ENCODE measurements around the gene ARID5B.
"Not testable (repeated sequence)": the region's sequence is repeated elsewhere in the genome, so short reads cannot be mapped to it uniquely, and the experiment has no call there.

The ARID5B gene

GRCh38 chr10:62021978-62022802, 120.7 kb downstream of the ARID5B start:
- Histone ChIP-seq H3K27ac (no peak overlapping the region; the same call in 1 of the 2 replicates), H3K27me3 (no peaks in the 10 kb centered on the region), H3K4me3 (no peak overlapping the region), H3K36me3 (peaks cover 93% of the 10 kb centered on the region), H3K4me1 (peaks cover 40% of the 10 kb centered on the region), H4K20me1 (peaks cover 79% of the 10 kb centered on the region), H3K4me2 (no peak overlapping the region), H3K9me3 (no peaks in the 10 kb centered on the region; the same call in 1 of the 2 replicates), H3K9ac (no peak overlapping the region)
- no peak for TF ChIP-seq Cebpa-rat (IDR thresholded peaks at IDR 0.05)

DNA sequence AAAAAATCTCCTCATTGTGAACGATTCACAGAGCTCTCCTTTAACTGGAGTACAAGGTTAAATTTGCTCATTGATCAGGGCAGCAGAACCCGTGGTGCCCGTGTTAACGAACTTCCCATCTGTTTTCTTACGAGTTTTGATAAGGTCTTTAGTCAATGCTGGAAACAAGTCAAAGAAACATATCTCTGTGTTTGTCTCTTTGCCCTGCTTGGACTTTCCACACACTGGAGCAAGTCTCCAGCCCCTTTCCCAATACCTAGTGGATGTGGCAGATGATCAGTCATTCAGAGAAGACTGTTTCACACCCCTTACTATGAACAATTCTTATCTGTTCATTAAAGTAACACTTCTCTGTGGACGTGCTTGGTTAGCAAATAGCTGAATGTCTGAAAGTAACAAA, 121.3 kb downstream of the ARID5B start:
- H4K20me1 ChIP-seq: peaks cover 80% of the 10 kb centered on the region
- TF ChIP-seq Cebpa-rat (IDR thresholded peaks at IDR 0.05): no peak
- H3K27me3 ChIP-seq: no peaks in the 10 kb centered on the region
- H3K9me3 ChIP-seq: no peaks in the 10 kb centered on the region; the same call in 1 of the 2 replicates
- peaks cover 94% of the 10 kb centered on the region for H3K36me3 ChIP-seq
- no peak overlapping the region for H3K27ac ChIP-seq
- no peak overlapping the region for H3K4me2 ChIP-seq
- peaks cover 38% of the 10 kb centered on the region for H3K4me1 ChIP-seq
- no peak overlapping the region for H3K4me3 ChIP-seq
- H3K9ac ChIP-seq: no peak overlapping the region

DNA sequence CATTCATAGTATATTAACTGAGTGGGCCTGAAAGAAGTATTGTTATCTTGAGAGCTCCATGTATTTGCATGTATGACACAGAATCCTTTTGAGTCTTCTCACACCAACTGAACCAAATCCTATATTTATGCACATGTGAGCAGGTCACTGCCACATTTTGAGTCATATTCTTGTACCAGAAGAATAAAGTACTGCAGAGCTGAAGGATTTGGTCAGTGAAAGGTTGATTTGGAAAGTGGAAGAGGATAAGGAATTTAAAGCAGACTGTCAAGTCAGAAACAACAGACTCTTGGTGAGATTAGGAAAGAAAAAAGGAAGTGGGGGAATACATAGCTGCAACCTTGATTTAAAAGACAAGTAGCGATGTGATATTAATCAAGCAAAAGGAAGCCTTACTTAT, 121.8 kb downstream of the ARID5B start:
- no peak overlapping the region for H3K9ac ChIP-seq
- H3K9me3 ChIP-seq: no peaks in the 10 kb centered on the region; the same call in 1 of the 2 replicates
- peaks cover 94% of the 10 kb centered on the region for H3K36me3 ChIP-seq
- no peaks in the 10 kb centered on the region for H3K27me3 ChIP-seq
- H3K4me3 ChIP-seq: no peak overlapping the region
- peaks cover 40% of the 10 kb centered on the region for H3K4me1 ChIP-seq
- peaks cover 80% of the 10 kb centered on the region for H4K20me1 ChIP-seq
- no peak overlapping the region for H3K27ac ChIP-seq
- no peak for TF ChIP-seq Cebpa-rat (IDR thresholded peaks at IDR 0.05)
- H3K4me2 ChIP-seq: no peak overlapping the region

- Histone ChIP-seq H3K4me1 (peaks cover 43% of the 10 kb centered on the region), H3K4me3 (no peak overlapping the region), H3K36me3 (peaks cover 94% of the 10 kb centered on the region), H3K27ac (no peak overlapping the region), H3K4me2 (no peak overlapping the region), H3K27me3 (no peaks in the 10 kb centered on the region), H3K9ac (no peak overlapping the region), H3K9me3 (no peaks in the 10 kb centered on the region; the same call in 1 of the 2 replicates), H4K20me1 (peaks cover 80% of the 10 kb centered on the region)
- no peak for TF ChIP-seq Cebpa-rat (IDR thresholded peaks at IDR 0.05)
Measured at GRCh38 chr10:62024026-62024701, 122.7 kb downstream of the ARID5B start.

DNA sequence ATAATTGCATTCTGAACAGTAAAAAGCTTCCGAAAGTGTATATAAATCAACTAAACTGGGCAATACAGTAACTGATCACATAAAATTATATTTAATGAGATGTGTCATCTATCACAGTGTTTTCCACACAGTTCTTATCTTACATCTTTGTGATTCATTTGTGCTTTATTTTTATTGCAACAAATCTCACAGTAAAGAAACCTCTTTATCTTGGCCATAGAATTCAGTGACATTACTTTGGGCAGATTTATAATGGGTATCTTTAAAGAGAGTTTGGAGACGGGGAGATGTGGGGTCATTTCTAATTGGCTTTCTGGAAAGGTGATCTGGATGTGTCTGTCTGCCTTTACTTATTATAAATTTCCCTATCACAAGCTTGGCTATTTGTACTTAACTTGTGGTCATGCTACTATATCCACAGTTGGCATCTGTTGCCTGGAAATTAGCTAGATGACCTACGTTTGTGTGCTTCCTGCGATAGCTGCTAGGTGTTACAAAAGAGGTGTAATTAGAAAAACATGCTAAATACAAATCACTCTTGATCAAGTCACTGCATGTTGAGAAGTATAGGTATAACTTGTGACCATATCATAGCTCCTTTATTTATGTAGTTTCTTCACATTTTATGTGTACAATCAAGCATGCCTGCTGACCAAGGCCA, 123.8 kb downstream of the ARID5B start:
- Histone ChIP-seq H3K4me1 (peaks cover 43% of the 10 kb centered on the region), H4K20me1 (peaks cover 71% of the 10 kb centered on the region), H3K36me3 (peaks cover 94% of the 10 kb centered on the region), H3K4me3 (no peak overlapping the region), H3K9me3 (no peaks in the 10 kb centered on the region; the same call in 1 of the 2 replicates), H3K27me3 (no peaks in the 10 kb centered on the region), H3K27ac (no peak overlapping the region), H3K9ac (no peak overlapping the region), H3K4me2 (no peak overlapping the region)
- TF ChIP-seq Cebpa-rat (IDR thresholded peaks at IDR 0.05): no peak

- H3K27ac ChIP-seq: no peak overlapping the region
- H3K9me3 ChIP-seq: no peaks in the 10 kb centered on the region; the same call in 1 of the 2 replicates
- no peaks in the 10 kb centered on the region for H3K27me3 ChIP-seq
- no peak overlapping the region for H3K4me2 ChIP-seq
- no peak overlapping the region for H3K4me3 ChIP-seq
- H3K9ac ChIP-seq: no peak overlapping the region
- no peak for TF ChIP-seq Cebpa-rat (IDR thresholded peaks at IDR 0.05)
- peaks cover 91% of the 10 kb centered on the region for H3K36me3 ChIP-seq
- H4K20me1 ChIP-seq: peaks cover 63% of the 10 kb centered on the region
- H3K4me1 ChIP-seq: peaks cover 47% of the 10 kb centered on the region
Measured at GRCh38 chr10:62025901-62026879, 124.7 kb downstream of the ARID5B start.

- no peak for TF ChIP-seq Cebpa-rat (IDR thresholded peaks at IDR 0.05)
- Histone ChIP-seq H3K27me3 (no peaks in the 10 kb centered on the region), H4K20me1 (peaks cover 49% of the 10 kb centered on the region), H3K4me2 (no peak overlapping the region), H3K36me3 (peaks cover 84% of the 10 kb centered on the region), H3K4me1 (peaks cover 55% of the 10 kb centered on the region), H3K27ac (no peak overlapping the region), H3K4me3 (no peak overlapping the region), H3K9me3 (no peaks in the 10 kb centered on the region), H3K9ac (no peak overlapping the region)
Measured at GRCh38 chr10:62027841-62028501, 126.5 kb downstream of the ARID5B start.

GRCh38 chr10:62028502-62028842, 127.0 kb downstream of the ARID5B start:
- H3K27me3 ChIP-seq, H3K9ac ChIP-seq, H3K4me2 ChIP-seq, H3K27ac ChIP-seq, H3K9me3 ChIP-seq, H3K4me3 ChIP-seq: not testable (repeated sequence)
- H3K4me1 ChIP-seq: peaks cover 60% of the 10 kb centered on the region
- H4K20me1 ChIP-seq: peaks cover 44% of the 10 kb centered on the region
- peaks cover 84% of the 10 kb centered on the region for H3K36me3 ChIP-seq

DNA sequence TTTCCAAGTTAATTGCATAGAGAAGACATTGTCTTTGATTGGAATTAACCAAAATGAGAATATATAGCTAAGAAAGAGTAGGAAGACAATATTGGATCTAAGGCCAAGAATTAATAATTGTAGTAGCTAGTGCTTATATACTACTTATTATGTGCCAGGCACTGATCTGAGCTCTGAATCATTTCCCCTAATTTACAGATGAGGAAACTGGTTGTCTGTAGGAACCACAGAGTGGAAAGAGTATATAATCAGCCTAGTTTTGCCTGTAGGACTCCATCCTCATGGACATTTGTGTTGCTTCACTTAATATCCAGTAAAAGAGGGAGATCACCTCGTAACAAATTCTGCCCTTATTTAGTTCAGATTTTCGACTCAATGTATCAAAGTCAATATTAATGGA, 127.9 kb downstream of the ARID5B start:
- Histone ChIP-seq H3K4me1 (peaks cover 69% of the 10 kb centered on the region), H3K4me2 (no peak overlapping the region), H3K9me3 (no peaks in the 10 kb centered on the region), H3K4me3 (no peak overlapping the region), H4K20me1 (peaks cover 38% of the 10 kb centered on the region), H3K36me3 (peaks cover 81% of the 10 kb centered on the region), H3K27me3 (no peaks in the 10 kb centered on the region), H3K9ac (no peak overlapping the region), H3K27ac (no peak overlapping the region)
- no peak for TF ChIP-seq Cebpa-rat (IDR thresholded peaks at IDR 0.05)

Data from BLaER1 (cell line).